H1 (cell line): ENCODE measurements around the gene CEP120. TPM values are rescaled to one million over a fixed set of nuclear protein-coding genes. Genes with fewer than 3 reads are reported as not detected.

Source experiments
- CTCF ChIA-PET: fragments of 300-600 bp; sonication (Branson Sonifier 250); formaldehyde crosslinking; loops from one replicate; lab custom pipeline; 2021; ENCODE audit not compliant: partially characterized antibody; lab: Charles Lee
- POLR2A ChIA-PET: fragments of 300-600 bp; sonication (Branson Sonifier 250); formaldehyde crosslinking; loops from one replicate; lab custom pipeline; 2021; ENCODE audit warnings: inconsistent platforms; ENCODE audit not compliant: partially characterized antibody; lab: Charles Lee
- DNase-seq, 2 experiments: peaks; one replicate each; pipeline versions ENCODE4 v3.0.0 to v3.0.0-alpha.2; 2010 to 2022; ENCODE audit warnings: low spot score in 2 of 2, low read depth in 1 of 2, mixed read lengths in 1 of 2
- FAIRE-seq: peaks from 2 replicates; lab custom pipeline; 2011; peaks lifted over from hg19 to GRCh38; lab: Jason Lieb, UNC
- H2AFZ ChIP-seq: 2 replicates; pipeline ENCODE4 v1.8.1; 2012; ENCODE audit warnings: low read length, inconsistent platforms
- H2AK5ac ChIP-seq: 2 replicates; pipeline ENCODE4 v1.6.1; 2013; ENCODE audit warnings: low read depth, low read length
- H2BK120ac ChIP-seq: replicated peaks from 2 replicates; pipeline ENCODE3; 2013; ENCODE audit warnings: low read depth, low read length, inconsistent platforms
- H2BK12ac ChIP-seq: 2 replicates; pipeline ENCODE4 v1.6.1; 2013; ENCODE audit warnings: low read depth, low read length
- H2BK15ac ChIP-seq: 2 replicates; pipeline ENCODE4 v1.6.1; 2013; ENCODE audit warnings: low read length
- H2BK20ac ChIP-seq: 2 replicates; pipeline ENCODE4 v1.6.1; 2013; ENCODE audit warnings: low read length
- H2BK5ac ChIP-seq: 2 replicates; pipeline ENCODE4 v1.6.1; 2013; ENCODE audit warnings: low read depth, low read length
- H3K14ac ChIP-seq: 2 replicates; pipeline ENCODE4 v1.6.1; 2013; ENCODE audit warnings: inconsistent platforms; ENCODE audit not compliant: insufficient read length
- H3K18ac ChIP-seq: 2 replicates; pipeline ENCODE4 v1.6.1; 2013; ENCODE audit warnings: low read length; ENCODE audit errors: extremely low read depth
- H3K23ac ChIP-seq: 2 replicates; pipeline ENCODE4 v1.6.1; 2013; ENCODE audit warnings: inconsistent platforms; ENCODE audit not compliant: insufficient read length
- H3K23me2 ChIP-seq: 2 replicates; pipeline ENCODE4 v1.6.1; 2013; ENCODE audit warnings: low read depth, low read length
- H3K27ac ChIP-seq: 2 replicates; pipeline ENCODE4 v1.6.1; 2011; ENCODE audit warnings: low read depth, low read length, inconsistent platforms
- H3K27me3 ChIP-seq, 4 experiments: replicated peaks in 1 of 4; 1 replicate in 1 of 4; 2 replicates in 3 of 4; pipeline versions ENCODE4 v1.6.1 to v1.8.1; 2011 to 2013; ENCODE audit warnings: low read length in 3 of 4, mild to moderate bottlenecking in 3 of 4, inconsistent platforms in 2 of 4, mixed read lengths in 2 of 4, moderate library complexity in 1 of 4; ENCODE audit not compliant: control insufficient read depth in 3 of 4, insufficient read depth in 3 of 4; ENCODE audit errors: extremely low read depth in 1 of 4
- H3K36me3 ChIP-seq, 4 experiments: 2 replicates each; pipeline versions ENCODE4 v1.6.1 to v1.8.1; 2011 to 2013; ENCODE audit warnings: mild to moderate bottlenecking in 4 of 4, low read length in 3 of 4, moderate library complexity in 2 of 4, control low read depth in 1 of 4, inconsistent platforms in 1 of 4; ENCODE audit not compliant: insufficient read depth in 4 of 4, control insufficient read depth in 2 of 4
- H3K4ac ChIP-seq: replicated peaks from 2 replicates; pipeline ENCODE3; 2013; ENCODE audit warnings: low read length, low read depth, mixed read lengths, inconsistent platforms; ENCODE audit not compliant: insufficient read length
- H3K4me1 ChIP-seq, 4 experiments: replicated peaks in 1 of 4; 1 replicate in 1 of 4; 2 replicates in 3 of 4; pipeline versions ENCODE4 v1.6.1 to v1.8.1; 2011 to 2013; ENCODE audit warnings: low read length in 3 of 4, inconsistent platforms in 2 of 4, mixed read lengths in 1 of 4; ENCODE audit not compliant: insufficient read depth in 4 of 4, control insufficient read depth in 3 of 4
- H3K4me2 ChIP-seq, 2 experiments: 2 replicates each; pipeline versions ENCODE4 v1.6.1 to v1.8.1; 2011 to 2013; ENCODE audit warnings: low read depth in 2 of 2, low read length in 2 of 2, control low read depth in 1 of 2, inconsistent platforms in 1 of 2, mild to moderate bottlenecking in 1 of 2; ENCODE audit not compliant: insufficient read depth in 1 of 2
- H3K4me3 ChIP-seq, 4 experiments: fragments of 200-600, 300-600 bp in 1 of 4; sonication (generic), shearing (Covaris generic), sonication (Bioruptor Twin) in 1 of 4; 2 replicates each; pipeline versions ENCODE4 v1.5.1 to v1.8.1; 2011 to 2016; ENCODE audit warnings: low read length in 4 of 4, low read depth in 3 of 4, control low read depth in 2 of 4, inconsistent platforms in 2 of 4, mild to moderate bottlenecking in 2 of 4, mixed read lengths in 1 of 4, moderate library complexity in 1 of 4; ENCODE audit not compliant: insufficient read depth in 2 of 4; ENCODE audit errors: extremely low read depth in 1 of 4
- H3K56ac ChIP-seq: replicated peaks from 2 replicates; pipeline ENCODE3; 2013; ENCODE audit warnings: low read depth, mild to moderate bottlenecking, mixed read lengths, low read length, inconsistent platforms; ENCODE audit not compliant: insufficient read length
- H3K79me1 ChIP-seq: 2 replicates; pipeline ENCODE4 v1.6.1; 2013; ENCODE audit warnings: low read depth, low read length, control low read depth
- H3K79me2 ChIP-seq, 2 experiments: 2 replicates each; pipeline versions ENCODE4 v1.6.1 to v1.8.1; 2012 to 2013; ENCODE audit warnings: low read length in 2 of 2, mild to moderate bottlenecking in 2 of 2, inconsistent platforms in 1 of 2; ENCODE audit not compliant: insufficient read depth in 2 of 2, control insufficient read depth in 1 of 2
- H3K9ac ChIP-seq, 4 experiments: replicated peaks in 1 of 4; 1 replicate in 1 of 4; 2 replicates in 3 of 4; pipeline versions ENCODE4 v1.6.1 to v1.8.1; 2011 to 2013; ENCODE audit warnings: low read depth in 3 of 4, low read length in 3 of 4, control low read depth in 2 of 4, mild to moderate bottlenecking in 2 of 4, moderate library complexity in 2 of 4, inconsistent platforms in 1 of 4; ENCODE audit errors: extremely low read depth in 1 of 4
- H3K9me3 ChIP-seq, 2 experiments: 2 replicates each; pipeline versions ENCODE4 v1.6.1 to v1.8.1; 2012 to 2013; ENCODE audit warnings: mild to moderate bottlenecking in 2 of 2, moderate library complexity in 2 of 2, control low read depth in 1 of 2, inconsistent platforms in 1 of 2, low read depth in 1 of 2, low read length in 1 of 2, mixed read lengths in 1 of 2; ENCODE audit not compliant: insufficient read depth in 2 of 2
- H4K20me1 ChIP-seq, 2 experiments: replicated peaks in 1 of 2; 2 replicates each; pipeline versions ENCODE3 to v1.8.1; 2011 to 2013; ENCODE audit warnings: inconsistent platforms in 2 of 2, low read length in 2 of 2, mild to moderate bottlenecking in 1 of 2; ENCODE audit not compliant: insufficient read depth in 2 of 2, control insufficient read depth in 1 of 2
- H4K5ac ChIP-seq: 2 replicates; pipeline ENCODE4 v1.6.1; 2013; ENCODE audit warnings: low read length, low read depth, mixed read lengths, inconsistent platforms; ENCODE audit not compliant: insufficient read length
- H4K8ac ChIP-seq: 2 replicates; pipeline ENCODE4 v1.8.0; 2013; ENCODE audit warnings: mild to moderate bottlenecking, moderate library complexity, low read length, inconsistent platforms; ENCODE audit not compliant: insufficient read depth; ENCODE audit errors: extremely low read depth
- H4K91ac ChIP-seq: replicated peaks from 2 replicates; pipeline ENCODE3; 2013; ENCODE audit warnings: low read length, mixed read lengths, inconsistent platforms; ENCODE audit not compliant: insufficient read length
- CREB1 ChIP-seq: IDR thresholded peaks from 2 replicates; pipeline ENCODE4 v1.6.1; 2012; ENCODE audit warnings: inconsistent platforms
- MAFK ChIP-seq: IDR thresholded peaks from 2 replicates; pipeline ENCODE4 v1.6.1; 2012; ENCODE audit warnings: low read depth, mild to moderate bottlenecking, improper control_type of control experiment, low read length
- NRF1 ChIP-seq: IDR thresholded peaks from 2 replicates; pipeline ENCODE4 v1.6.1; 2011; ENCODE audit warnings: mild to moderate bottlenecking, low read depth, low read length, improper control_type of control experiment
- POLR2A ChIP-seq, 2 experiments: IDR thresholded peaks; 1 replicate in 1 of 2; 2 replicates in 1 of 2; pipeline ENCODE4 v1.6.1; 2011; ENCODE audit warnings: low read depth in 2 of 2, low read length in 2 of 2, mild to moderate bottlenecking in 2 of 2; ENCODE audit errors: control extremely low read depth in 1 of 2
- SIX5 ChIP-seq: IDR thresholded peaks from 2 replicates; pipeline ENCODE4 v1.6.1; 2011; ENCODE audit warnings: mild to moderate bottlenecking, low read depth, low read length
- SP1 ChIP-seq: IDR thresholded peaks from 2 replicates; pipeline ENCODE4 v1.6.1; 2011; ENCODE audit warnings: low read depth, low read length
- TAF1 ChIP-seq: IDR thresholded peaks from 2 replicates; pipeline ENCODE4 v1.6.1; 2011; ENCODE audit warnings: mild to moderate bottlenecking, low read depth, low read length
- YY1 ChIP-seq: IDR thresholded peaks from 2 replicates; pipeline ENCODE4 v1.6.1; 2011; ENCODE audit warnings: low read depth, mild to moderate bottlenecking, low read length
- WGBS, 2 experiments: shearing (Covaris generic) in 1 of 2; methylation state at CpG; one replicate each; pipeline versions ENCODE4 v1.1.6 to v1.1.7; 2013 to 2015; ENCODE audit warnings: low lambda C conversion rate in 2 of 2, mixed read lengths in 2 of 2, inconsistent platforms in 1 of 2, low coverage in 1 of 2, missing lambda C conversion rate in 1 of 2; ENCODE audit not compliant: insufficient replicate concordance in 2 of 2, insufficient coverage in 1 of 2, insufficient read length in 1 of 2; ENCODE audit errors: extremely low coverage in 1 of 2, missing lambda C conversion rate in 1 of 2; 5-methylcytosine and 5-hydroxymethylcytosine counted together
- polyA plus RNA-seq, 7 experiments: library from polyadenylated mRNA; depleted of rRNA in 3 of 7; stranded (reverse) in 5 of 7; unstranded in 2 of 7; fragments of >200 nt in 5 of 7; fragments of 200-250 nt in 2 of 7; gene quantifications; 1 replicate in 5 of 7; 2 replicates in 1 of 7; 4 replicates in 1 of 7; pipeline versions ENCODE4 v1.2.1 to v1.2.3, GENCODE V29; 2011 to 2013; ENCODE audit warnings: missing spikeins in 2 of 7, mixed read lengths in 2 of 7
- total RNA-seq: library from RNA; stranded (reverse); fragmentation: NEBNext Ultra II Directional; extraction: Animal tissue kit (Norgen Biotek cat#: 25700); gene quantifications from 2 replicates; pipeline ENCODE4 v1.2.1, GENCODE V29; 2021
- TF ChIP-seq, protein P1 (sequence below): IDR thresholded peaks from 2 replicates; pipeline ENCODE4 v1.6.1; 2012; ENCODE audit warnings: inconsistent platforms
- TF ChIP-seq, protein P2 (sequence below), 3 experiments: IDR thresholded peaks; 1 replicate in 2 of 3; 2 replicates in 1 of 3; pipeline versions ENCODE4 v1.5.1 to v1.6.1; 2011; ENCODE audit warnings: low read length in 3 of 3, mild to moderate bottlenecking in 3 of 3, inconsistent platforms in 2 of 3, low read depth in 1 of 3, moderate library complexity in 1 of 3; ENCODE audit not compliant: insufficient read depth in 1 of 3; ENCODE audit errors: control extremely low read depth in 1 of 3

The CEP120 gene
- total and polyA plus RNA-seq, 2 of the 8 experiments (the other 6 are each of a cell fraction or from before 2014, with no cell fraction given): 9.3 to 17.9 TPM

DNA sequence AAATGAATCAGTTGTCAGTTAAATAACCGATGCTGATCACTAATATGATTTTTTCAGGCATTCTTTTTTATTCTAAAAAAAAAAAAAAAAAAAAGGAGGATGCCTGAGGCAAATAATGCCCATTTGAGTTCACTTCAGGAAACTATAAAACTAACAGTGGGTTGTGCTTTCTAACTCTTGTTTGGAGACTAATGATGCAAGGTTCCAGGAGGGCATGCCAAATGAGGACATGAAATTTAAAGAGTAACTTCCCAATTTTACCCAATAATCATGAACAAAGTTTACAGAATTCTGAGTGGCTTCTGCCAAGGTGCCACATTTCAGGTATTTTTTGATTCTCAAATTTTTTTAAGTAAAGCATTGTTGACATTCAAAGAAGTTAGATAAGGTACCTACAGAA lies 41.0 kb downstream of the CEP120 start:
- Histone ChIP-seq H4K8ac (no peak overlapping the region), H3K4ac (no peak overlapping the region), H2AK5ac (no peak overlapping the region), H2AFZ (no peak overlapping the region), H3K4me3 (no peak overlapping the region), H3K4me1 (no peaks in the 10 kb centered on the region), H3K27ac (no peak overlapping the region), H3K79me2 (no peaks in the 10 kb centered on the region), H3K56ac (no peak overlapping the region), H3K23ac (no peak overlapping the region), H4K20me1 (peaks cover 0 to 1% of the 10 kb centered on the region in 2 experiments), H3K9ac (no peak overlapping the region), H2BK20ac (no peak overlapping the region), H3K36me3 (peaks cover 4 to 63% (median 11%) of the 10 kb centered on the region in 4 experiments), H4K91ac (no peak overlapping the region), H3K4me2 (no peak overlapping the region), H3K79me1 (no peaks in the 10 kb centered on the region), H3K23me2 (no peaks in the 10 kb centered on the region), H3K18ac (no peak overlapping the region), H3K9me3 (no peaks in the 10 kb centered on the region), H2BK120ac (no peak overlapping the region), H3K27me3 (peaks cover 0 to 1% (median 0%) of the 10 kb centered on the region in 4 experiments; a peak in 1 of 7 replicates), H4K5ac (no peak overlapping the region), H2BK12ac (no peak overlapping the region), H3K14ac (no peak overlapping the region), H2BK5ac (no peak overlapping the region), H2BK15ac (no peak overlapping the region)
- DNase-seq (no peak), FAIRE-seq (no peak)
- ChIA-PET POLR2A (no interaction called here), CTCF (no interaction called here)
- TF ChIP-seq CREB1: no peak
- no peak for TF ChIP-seq MAFK
- no peak for TF ChIP-seq TAF1
- TF ChIP-seq, protein P1, sequence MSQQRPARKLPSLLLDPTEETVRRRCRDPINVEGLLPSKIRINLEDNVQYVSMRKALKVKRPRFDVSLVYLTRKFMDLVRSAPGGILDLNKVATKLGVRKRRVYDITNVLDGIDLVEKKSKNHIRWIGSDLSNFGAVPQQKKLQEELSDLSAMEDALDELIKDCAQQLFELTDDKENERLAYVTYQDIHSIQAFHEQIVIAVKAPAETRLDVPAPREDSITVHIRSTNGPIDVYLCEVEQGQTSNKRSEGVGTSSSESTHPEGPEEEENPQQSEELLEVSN: no peak
- no peak for TF ChIP-seq SIX5
- TF ChIP-seq SP1: no peak
- no peak for TF ChIP-seq YY1
- TF ChIP-seq POLR2A (IDR thresholded peaks at IDR 0.05; ENCODE audit: control extremely low read depth in 1 of 2, low read depth in 2 of 2, low read length in 2 of 2): no peak
- TF ChIP-seq, protein P2, sequence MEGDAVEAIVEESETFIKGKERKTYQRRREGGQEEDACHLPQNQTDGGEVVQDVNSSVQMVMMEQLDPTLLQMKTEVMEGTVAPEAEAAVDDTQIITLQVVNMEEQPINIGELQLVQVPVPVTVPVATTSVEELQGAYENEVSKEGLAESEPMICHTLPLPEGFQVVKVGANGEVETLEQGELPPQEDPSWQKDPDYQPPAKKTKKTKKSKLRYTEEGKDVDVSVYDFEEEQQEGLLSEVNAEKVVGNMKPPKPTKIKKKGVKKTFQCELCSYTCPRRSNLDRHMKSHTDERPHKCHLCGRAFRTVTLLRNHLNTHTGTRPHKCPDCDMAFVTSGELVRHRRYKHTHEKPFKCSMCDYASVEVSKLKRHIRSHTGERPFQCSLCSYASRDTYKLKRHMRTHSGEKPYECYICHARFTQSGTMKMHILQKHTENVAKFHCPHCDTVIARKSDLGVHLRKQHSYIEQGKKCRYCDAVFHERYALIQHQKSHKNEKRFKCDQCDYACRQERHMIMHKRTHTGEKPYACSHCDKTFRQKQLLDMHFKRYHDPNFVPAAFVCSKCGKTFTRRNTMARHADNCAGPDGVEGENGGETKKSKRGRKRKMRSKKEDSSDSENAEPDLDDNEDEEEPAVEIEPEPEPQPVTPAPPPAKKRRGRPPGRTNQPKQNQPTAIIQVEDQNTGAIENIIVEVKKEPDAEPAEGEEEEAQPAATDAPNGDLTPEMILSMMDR (IDR thresholded peaks at IDR 0.05; ENCODE audit: control extremely low read depth in 1 of 3, insufficient read depth in 1 of 3, low read depth in 1 of 3, low read length in 3 of 3): no peak
- no peak for TF ChIP-seq NRF1
- 100% methylated on average over 1 of the region's 1 CpG; no CpG with 5 or more reads in 1 of the 2 experiments for WGBS, 2 experiments
